ENCODE measurements around the gene ADORA1. TPM values are rescaled to one million over a fixed set of nuclear protein-coding genes. Genes with fewer than 3 reads are reported as not detected.

Gene ADORA1
- total and polyA plus RNA-seq, 2 of the 4 experiments (the other 2 are of a cell fraction), result 0.36 to 0.56 TPM

DNA sequence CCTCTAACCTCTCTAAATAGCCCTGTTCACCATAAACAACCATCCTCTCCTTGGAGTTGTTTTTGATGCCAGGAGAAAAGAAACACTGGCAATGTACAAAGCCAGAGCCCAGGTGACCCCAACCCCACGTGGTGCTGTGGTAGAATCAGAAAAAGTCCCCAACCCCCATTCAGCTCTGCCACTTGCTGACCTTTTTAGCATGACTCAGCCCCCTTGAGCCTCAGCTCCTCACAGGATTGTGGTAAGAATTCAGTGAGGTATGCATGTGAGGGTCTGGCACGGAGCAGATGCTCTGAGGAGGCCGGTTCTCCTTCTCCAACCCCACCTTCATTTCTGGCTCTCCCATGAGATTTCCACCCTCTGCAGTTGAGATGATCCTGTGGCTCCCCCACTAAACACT is 70.1 kb downstream of the ADORA1 start:
- Histone ChIP-seq H3K9ac (ENCODE audit: low read depth, low read length) (no peak overlapping the region), H4K8ac (ENCODE audit: low read depth in 2 of 2, low read length in 2 of 2) (peak overlapping the region; percentile 70 to 79)

More for the DNA sequence above, 70.1 kb downstream of the ADORA1 start:
- POLR2A ChIA-PET (ENCODE audit: unreplicated experiment), result no interaction called here
- Histone ChIP-seq H4K5ac (ENCODE audit: low read depth, low read length) (peak overlapping the region; percentile 71), H3K4ac (ENCODE audit: low read depth, low read length) (peak overlapping the region; percentile 70), H2BK5ac (ENCODE audit: low read depth, low read length, poor library complexity, severe bottlenecking) (peak overlapping the region; percentile 45), H2BK20ac (ENCODE audit: low read depth, low read length) (peak overlapping the region; percentile 70), H3K56ac (ENCODE audit: extremely low read depth, insufficient read depth, low read length) (no peak overlapping the region), H2AFZ (replicated peaks; ENCODE audit: low read length, poor library complexity) (peak overlapping the region; percentile 60), H4K91ac (ENCODE audit: insufficient read depth, low read depth, low read length) (peak overlapping the region; percentile 87), H3K9me3 (ENCODE audit: control insufficient read depth, insufficient read depth, low read length) (no peaks in the 10 kb centered on the region), H3K79me1 (ENCODE audit: low read depth in 1 of 2, low read length in 2 of 2) (no peaks in the 10 kb centered on the region), H3K27ac (ENCODE audit: insufficient read depth, low read length) (peak overlapping the region; percentile 61), H3K27me3 (ENCODE audit: control insufficient read depth, insufficient read depth, low read length) (no peaks in the 10 kb centered on the region), H3K4me1 (ENCODE audit: control insufficient read depth, insufficient read depth, low read length) (peaks cover 46% of the 10 kb centered on the region), H3K18ac (ENCODE audit: low read depth, low read length) (peak overlapping the region; percentile 76), H3K36me3 (ENCODE audit: control insufficient read depth, insufficient read depth, low read length) (no peaks in the 10 kb centered on the region), H2BK120ac (ENCODE audit: low read depth, low read length) (peak overlapping the region; percentile 86), H3K9me1 (ENCODE audit: insufficient read depth, low read length) (peaks cover 17% of the 10 kb centered on the region), H3K14ac (replicated peaks; ENCODE audit: low read depth, low read length) (peak overlapping the region; percentile 56; the same call in 1 of the 2 replicates), H3K23ac (ENCODE audit: low read depth, low read length) (peak overlapping the region; percentile 67; the same call in 1 of the 2 replicates), H2AK5ac (ENCODE audit: low read depth, low read length) (peak overlapping the region; percentile 93), H4K20me1 (ENCODE audit: insufficient read depth, low read length) (no peaks in the 10 kb centered on the region), H2AK9ac (replicated peaks; ENCODE audit: low read depth, low read length, poor library complexity) (no peak overlapping the region), H3K4me2 (ENCODE audit: low read depth, low read length) (no peak overlapping the region), H2BK15ac (ENCODE audit: low read depth, low read length) (peak overlapping the region; percentile 91; the same call in 2 of the 3 replicates), H3K4me3 (ENCODE audit: insufficient read depth, low read depth, low read length) (no peak overlapping the region)
- dilution Hi-C loops (cut with HindIII; ENCODE audit: low sequenced_read_pairs, unreplicated experiment), result no loop called here
- peak; percentile 88 for DNase-seq
- TF ChIP-seq, protein P1, sequence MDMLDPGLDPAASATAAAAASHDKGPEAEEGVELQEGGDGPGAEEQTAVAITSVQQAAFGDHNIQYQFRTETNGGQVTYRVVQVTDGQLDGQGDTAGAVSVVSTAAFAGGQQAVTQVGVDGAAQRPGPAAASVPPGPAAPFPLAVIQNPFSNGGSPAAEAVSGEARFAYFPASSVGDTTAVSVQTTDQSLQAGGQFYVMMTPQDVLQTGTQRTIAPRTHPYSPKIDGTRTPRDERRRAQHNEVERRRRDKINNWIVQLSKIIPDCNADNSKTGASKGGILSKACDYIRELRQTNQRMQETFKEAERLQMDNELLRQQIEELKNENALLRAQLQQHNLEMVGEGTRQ (IDR thresholded peaks at IDR 0.05; ENCODE audit: low read depth, low read length), result peak; percentile 83
- no peak for TF ChIP-seq RFX5 (IDR thresholded peaks at IDR 0.05; ENCODE audit: low read depth, low read length)
- peak; percentile 72; the same call in 1 of the 2 replicates for TF ChIP-seq NFE2L2 (IDR thresholded peaks at IDR 0.05; ENCODE audit: low read depth, low read length)
- peak; percentile 69; the same call in 1 of the 2 replicates for TF ChIP-seq BHLHE40 (IDR thresholded peaks at IDR 0.05; ENCODE audit: low read depth, low read length)
- TF ChIP-seq, protein P2, sequence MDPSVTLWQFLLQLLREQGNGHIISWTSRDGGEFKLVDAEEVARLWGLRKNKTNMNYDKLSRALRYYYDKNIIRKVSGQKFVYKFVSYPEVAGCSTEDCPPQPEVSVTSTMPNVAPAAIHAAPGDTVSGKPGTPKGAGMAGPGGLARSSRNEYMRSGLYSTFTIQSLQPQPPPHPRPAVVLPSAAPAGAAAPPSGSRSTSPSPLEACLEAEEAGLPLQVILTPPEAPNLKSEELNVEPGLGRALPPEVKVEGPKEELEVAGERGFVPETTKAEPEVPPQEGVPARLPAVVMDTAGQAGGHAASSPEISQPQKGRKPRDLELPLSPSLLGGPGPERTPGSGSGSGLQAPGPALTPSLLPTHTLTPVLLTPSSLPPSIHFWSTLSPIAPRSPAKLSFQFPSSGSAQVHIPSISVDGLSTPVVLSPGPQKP (IDR thresholded peaks at IDR 0.05; ENCODE audit: borderline replicate concordance, low read depth, low read length), result no peak
- TF ChIP-seq POLR2A (IDR thresholded peaks at IDR 0.05; ENCODE audit: low read depth, low read length), result no peak
- TF ChIP-seq FOS (IDR thresholded peaks at IDR 0.05; ENCODE audit: low read depth, low read length), result peak; percentile 64; the same call in 1 of the 2 replicates
- TF ChIP-seq MAZ (IDR thresholded peaks at IDR 0.05; ENCODE audit: borderline replicate concordance, low read depth, low read length), result peak; percentile 26; the same call in 1 of the 2 replicates
- TF ChIP-seq MXI1 (IDR thresholded peaks at IDR 0.05; ENCODE audit: borderline replicate concordance, low read depth, low read length), result no peak
- in situ Hi-C loops (cut with MboI; ENCODE audit: low sequenced_read_pairs), result no loop called here
- intact Hi-C loops (cut with micrococcal nuclease), result no loop called here
- CTCF ChIA-PET, result interaction anchor here (1.1 kb wide), 1 partner anchor 71 kb away, joined by 4 read pairs; no protein-coding TSS in a partner anchor
- WGBS, 2 experiments (ENCODE audit: extremely low coverage in 2 of 2, insufficient read length in 1 of 2), result no CpG with 5 or more reads among the region's 3 CpGs
- no TSS peak for BruUV-seq (replicated peaks)
- peak; percentile 62 for ATAC-seq (ENCODE audit: low read depth)

Data from IMR-90 (cell line).